ENCODE measurements around the gene IL9.

Gene IL9

GRCh38 chr5:135875567-135875966, 20.1 kb downstream of the IL9 start:
- FAIRE-seq (no peak), DNase-seq (ENCODE audit: insufficient read length, low spot score) (no peak)
- TF ChIP-seq POLR2AphosphoS5 (IDR thresholded peaks at IDR 0.05; ENCODE audit: low read depth, low read length) (no peak), POU2F2 (IDR thresholded peaks at IDR 0.05; ENCODE audit: low read depth, low read length) (no peak), TAF1 (IDR thresholded peaks at IDR 0.05; ENCODE audit: low read depth, low read length) (no peak), PAX5 (IDR thresholded peaks at IDR 0.05; ENCODE audit: insufficient read depth, low read length, severe bottlenecking) (no peak), SPI1 (IDR thresholded peaks at IDR 0.05; ENCODE audit: low read depth, low read length) (no peak), POLR2A (IDR thresholded peaks at IDR 0.05; ENCODE audit: low read depth, low read length) (no peak)

GRCh38 chr5:135874461-135874860, 21.2 kb downstream of the IL9 start:
- FAIRE-seq (no peak), DNase-seq (ENCODE audit: insufficient read length, low spot score) (no peak)
- TF ChIP-seq TAF1 (IDR thresholded peaks at IDR 0.05; ENCODE audit: low read depth, low read length): no peak
- no peak for TF ChIP-seq SPI1 (IDR thresholded peaks at IDR 0.05; ENCODE audit: low read depth, low read length)
- no peak for TF ChIP-seq POLR2AphosphoS5 (IDR thresholded peaks at IDR 0.05; ENCODE audit: low read depth, low read length)
- TF ChIP-seq POU2F2 (IDR thresholded peaks at IDR 0.05; ENCODE audit: low read depth, low read length): no peak
- TF ChIP-seq PAX5 (IDR thresholded peaks at IDR 0.05; ENCODE audit: insufficient read depth, low read length, severe bottlenecking): no peak
- TF ChIP-seq POLR2A (IDR thresholded peaks at IDR 0.05; ENCODE audit: low read depth, low read length): no peak

DNA sequence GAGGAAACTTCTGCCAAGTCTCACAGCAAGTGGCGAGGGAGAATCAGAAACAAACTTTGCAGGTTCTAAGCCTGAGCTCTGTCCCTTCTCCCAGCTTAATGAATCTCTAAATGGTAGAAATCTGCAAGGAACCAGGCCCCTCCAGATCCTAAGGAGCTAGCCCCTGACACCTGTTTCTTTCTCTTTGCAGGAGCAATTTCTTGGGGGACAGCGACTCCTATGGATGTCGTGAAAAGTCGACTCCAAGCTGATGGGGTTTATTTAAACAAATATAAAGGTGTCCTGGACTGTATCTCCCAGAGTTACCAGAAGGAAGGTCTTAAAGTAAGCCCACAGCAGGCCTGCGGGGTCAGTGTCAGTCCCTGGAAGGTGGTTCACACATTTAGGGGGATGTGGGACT, 21.8 kb downstream of the IL9 start:
- TF ChIP-seq POLR2A (IDR thresholded peaks at IDR 0.05; ENCODE audit: low read depth, low read length): no peak
- FAIRE-seq (no peak), DNase-seq (ENCODE audit: insufficient read length, low spot score) (no peak)

- FAIRE-seq (no peak), DNase-seq (ENCODE audit: insufficient read length, low spot score) (no peak)
- no peak for TF ChIP-seq PAX5 (IDR thresholded peaks at IDR 0.05; ENCODE audit: insufficient read depth, low read length, severe bottlenecking)
Observed at GRCh38 chr5:135871268-135871915, 24.2 kb downstream of the IL9 start.

DNA sequence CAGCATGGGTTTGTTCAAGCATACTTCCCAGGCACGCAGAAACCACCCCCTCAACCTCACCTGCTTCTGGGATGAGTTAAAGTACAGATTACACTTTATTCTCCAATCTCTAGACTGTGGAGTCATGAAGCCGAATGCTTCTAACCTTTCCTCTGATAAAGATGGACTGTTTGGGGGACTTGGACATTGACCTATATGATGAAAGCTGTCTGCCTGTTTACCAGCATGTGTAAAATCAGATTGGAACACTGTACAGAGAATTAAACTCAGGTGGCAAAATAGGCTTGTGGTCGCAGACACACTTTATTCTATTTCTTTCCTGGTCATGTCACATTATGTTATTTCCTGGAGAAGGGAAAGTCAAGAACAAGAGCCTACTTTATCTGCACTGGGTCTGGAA, 25.7 kb downstream of the IL9 start:
- DNase-seq (ENCODE audit: insufficient read length, low spot score): no peak
- no peak for FAIRE-seq
- no peak for TF ChIP-seq POLR2A (IDR thresholded peaks at IDR 0.05; ENCODE audit: low read depth, low read length)
- no peak for TF ChIP-seq TAF1 (IDR thresholded peaks at IDR 0.05; ENCODE audit: low read depth, low read length)
- TF ChIP-seq POLR2AphosphoS5 (IDR thresholded peaks at IDR 0.05; ENCODE audit: low read depth, low read length): no peak
- TF ChIP-seq POU2F2 (IDR thresholded peaks at IDR 0.05; ENCODE audit: low read depth, low read length): no peak
- TF ChIP-seq SPI1 (IDR thresholded peaks at IDR 0.05; ENCODE audit: low read depth, low read length): no peak
- TF ChIP-seq PAX5 (IDR thresholded peaks at IDR 0.05; ENCODE audit: insufficient read depth, low read length, severe bottlenecking): no peak

DNA sequence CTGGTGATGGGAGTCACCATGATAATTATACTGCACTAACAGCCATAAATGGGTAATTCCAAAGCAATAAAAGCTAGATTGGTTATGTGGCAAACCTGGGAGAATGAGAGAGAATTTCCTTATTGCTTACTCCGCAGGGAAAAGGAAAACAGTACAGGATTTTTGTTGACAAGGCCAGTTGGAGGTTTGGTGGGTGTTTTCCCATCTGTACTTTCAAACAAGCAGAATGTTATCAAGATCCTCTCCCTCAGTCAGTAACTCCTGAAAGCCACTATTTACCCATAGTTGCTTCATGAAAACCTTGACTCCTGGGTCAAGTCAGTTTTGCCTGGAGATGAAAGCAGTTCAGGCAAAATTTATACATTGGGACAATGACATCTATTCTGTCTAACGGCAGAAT, 26.4 kb downstream of the IL9 start:
- DNase-seq (ENCODE audit: insufficient read length, low spot score) (no peak), FAIRE-seq (no peak)
- TF ChIP-seq PAX5 (IDR thresholded peaks at IDR 0.05; ENCODE audit: insufficient read depth, low read length, severe bottlenecking) (no peak), POLR2AphosphoS5 (IDR thresholded peaks at IDR 0.05; ENCODE audit: low read depth, low read length) (no peak), POLR2A (IDR thresholded peaks at IDR 0.05; ENCODE audit: low read depth, low read length) (no peak), POU2F2 (IDR thresholded peaks at IDR 0.05; ENCODE audit: low read depth, low read length) (no peak)

GRCh38 chr5:135868681-135869080, 27.0 kb downstream of the IL9 start:
- DNase-seq (ENCODE audit: insufficient read length, low spot score) (no peak), FAIRE-seq (no peak)
- TF ChIP-seq POLR2AphosphoS5 (IDR thresholded peaks at IDR 0.05; ENCODE audit: low read depth, low read length): no peak
- no peak for TF ChIP-seq POU2F2 (IDR thresholded peaks at IDR 0.05; ENCODE audit: low read depth, low read length)
- no peak for TF ChIP-seq PAX5 (IDR thresholded peaks at IDR 0.05; ENCODE audit: insufficient read depth, low read length, severe bottlenecking)
- TF ChIP-seq SPI1 (IDR thresholded peaks at IDR 0.05; ENCODE audit: low read depth, low read length): no peak
- TF ChIP-seq TAF1 (IDR thresholded peaks at IDR 0.05; ENCODE audit: low read depth, low read length): no peak
- TF ChIP-seq POLR2A (IDR thresholded peaks at IDR 0.05; ENCODE audit: low read depth, low read length): no peak

GRCh38 chr5:135867599-135867998, 28.0 kb downstream of the IL9 start:
- no peak for FAIRE-seq

DNA sequence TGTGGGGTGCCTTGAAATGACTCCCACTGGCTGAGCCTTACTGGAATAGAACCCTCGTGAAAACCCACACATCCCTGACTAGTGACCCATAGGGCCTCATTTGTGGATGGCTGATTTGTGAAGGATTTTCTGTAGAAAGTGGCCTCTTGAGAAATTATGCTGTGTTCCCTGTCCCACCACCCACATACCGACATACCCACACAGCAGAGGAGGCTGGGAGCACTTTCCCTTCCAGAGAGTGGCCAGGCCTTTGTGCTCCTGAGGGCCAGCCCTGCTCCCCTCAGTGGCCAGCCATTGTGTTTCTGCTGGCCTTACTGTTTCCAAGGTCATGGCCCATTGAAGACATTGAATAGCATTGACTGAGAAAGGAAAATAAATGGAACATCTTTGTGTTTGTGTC, 29.6 kb downstream of the IL9 start:
- TF ChIP-seq POLR2A (IDR thresholded peaks at IDR 0.05; ENCODE audit: low read depth, low read length) (no peak), PAX5 (IDR thresholded peaks at IDR 0.05; ENCODE audit: insufficient read depth, low read length, severe bottlenecking) (no peak), SPI1 (IDR thresholded peaks at IDR 0.05; ENCODE audit: low read depth, low read length) (no peak), POLR2AphosphoS5 (IDR thresholded peaks at IDR 0.05; ENCODE audit: low read depth, low read length) (no peak), TAF1 (IDR thresholded peaks at IDR 0.05; ENCODE audit: low read depth, low read length) (no peak), POU2F2 (IDR thresholded peaks at IDR 0.05; ENCODE audit: low read depth, low read length) (no peak)
- no peak for FAIRE-seq
- DNase-seq (ENCODE audit: insufficient read length, low spot score): no peak

More at GRCh38 chr5:135867599-135867998, 28.0 kb downstream of the IL9 start:
- TF ChIP-seq POLR2A (IDR thresholded peaks at IDR 0.05; ENCODE audit: low read depth, low read length): no peak
- no peak for TF ChIP-seq PAX5 (IDR thresholded peaks at IDR 0.05; ENCODE audit: insufficient read depth, low read length, severe bottlenecking)
- DNase-seq (ENCODE audit: insufficient read length, low spot score): no peak

GRCh38 chr5:135864503-135865435, 30.9 kb downstream of the IL9 start:
- FAIRE-seq (no peak), DNase-seq (ENCODE audit: insufficient read length, low spot score) (no peak)
- TF ChIP-seq SPI1 (IDR thresholded peaks at IDR 0.05; ENCODE audit: low read depth, low read length) (no peak), POLR2A (IDR thresholded peaks at IDR 0.05; ENCODE audit: low read depth, low read length) (no peak), POU2F2 (IDR thresholded peaks at IDR 0.05; ENCODE audit: low read depth, low read length) (no peak), POLR2AphosphoS5 (IDR thresholded peaks at IDR 0.05; ENCODE audit: low read depth, low read length) (no peak), TAF1 (IDR thresholded peaks at IDR 0.05; ENCODE audit: low read depth, low read length) (no peak)

Measured in GM12891 (cell line).